NOMO-1 treated with DMSO at 0.1 percent for 48 hours (cell line): ENCODE results near the gene NEK6.

Experiments used
- DNase-seq: peaks from one replicate; lab custom pipeline; 2025; ENCODE audit not compliant: unreplicated experiment; lab: John Stamatoyannopoulos, UW

Gene NEK6

GRCh38 chr9:124351672-124352468 lies 94.1 kb downstream of the NEK6 start:
- no peak for DNase-seq

DNA sequence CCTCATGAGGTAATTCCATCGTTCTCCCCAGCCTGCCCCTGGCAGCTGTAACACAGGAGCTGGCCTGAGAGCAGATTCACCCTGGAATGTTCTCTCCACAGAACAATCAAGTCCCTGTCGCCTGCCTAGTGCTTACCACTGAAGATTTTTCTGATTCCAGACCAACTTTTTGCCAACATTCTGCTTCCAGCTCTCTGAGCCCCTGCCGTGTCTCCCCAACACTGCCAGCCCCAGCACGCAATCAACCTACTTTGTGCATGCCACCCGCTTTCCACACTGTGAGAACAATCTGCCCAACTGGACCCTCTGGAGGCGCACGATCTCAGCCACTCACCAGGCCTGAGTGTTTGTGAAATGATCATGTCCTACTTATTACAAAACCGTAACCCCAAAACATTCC lies 94.9 kb downstream of the NEK6 start:
- DNase-seq, result no peak

DNA sequence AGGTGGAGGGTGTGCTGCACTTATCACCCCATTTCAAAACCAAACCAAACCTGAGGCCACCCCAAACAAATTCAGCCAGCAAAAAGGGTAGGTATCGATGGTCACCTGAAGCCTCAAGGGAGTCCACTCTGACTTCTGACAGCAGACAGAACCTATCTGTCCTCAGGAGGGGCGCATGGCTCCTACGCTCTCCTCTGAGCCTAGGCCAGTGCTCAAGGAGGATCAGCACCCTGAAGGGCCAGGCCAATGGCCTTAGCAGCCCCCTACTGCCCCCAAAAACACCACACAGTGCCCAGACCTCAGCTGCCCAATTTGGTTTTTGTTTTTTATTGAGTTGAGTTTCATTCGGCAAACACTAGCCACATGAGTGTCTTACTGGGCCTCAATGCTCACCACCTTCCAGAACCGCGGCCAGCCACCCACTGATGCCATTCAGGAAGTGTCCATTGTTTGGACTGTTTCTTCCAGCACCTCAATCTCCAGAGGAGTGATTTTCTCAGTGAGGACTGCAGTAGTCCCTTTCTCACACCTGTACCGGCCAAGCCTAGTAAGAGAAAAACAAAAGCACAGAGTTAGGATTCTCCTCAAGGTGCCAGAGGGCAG lies 95.5 kb downstream of the NEK6 start:
- no peak for DNase-seq

DNA sequence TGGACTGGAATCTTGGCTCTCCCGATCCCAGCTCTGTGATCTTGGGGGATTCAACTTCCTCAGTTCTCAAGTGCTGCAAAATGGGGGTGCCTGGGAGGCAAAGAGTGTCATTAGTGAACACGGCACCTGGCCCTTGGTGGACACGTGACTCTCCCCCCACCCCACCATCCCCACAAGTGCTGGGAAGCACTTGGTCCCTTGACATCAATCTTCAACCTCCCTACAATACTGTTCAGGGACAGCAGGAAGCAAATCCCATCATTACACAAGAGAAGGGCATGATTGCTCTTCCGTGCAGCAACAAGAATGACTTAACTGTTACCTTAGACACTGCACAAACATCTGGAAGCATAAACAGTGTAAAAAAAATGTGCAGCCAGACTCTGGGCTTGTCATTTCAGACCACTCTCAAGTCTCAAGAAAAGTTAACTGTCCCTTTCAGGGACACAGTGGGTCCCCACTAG lies 96.1 kb downstream of the NEK6 start:
- no peak for DNase-seq

- no peak for DNase-seq
These were observed 96.7 kb downstream of the NEK6 start for GRCh38 chr9:124354346-124355038.

DNA sequence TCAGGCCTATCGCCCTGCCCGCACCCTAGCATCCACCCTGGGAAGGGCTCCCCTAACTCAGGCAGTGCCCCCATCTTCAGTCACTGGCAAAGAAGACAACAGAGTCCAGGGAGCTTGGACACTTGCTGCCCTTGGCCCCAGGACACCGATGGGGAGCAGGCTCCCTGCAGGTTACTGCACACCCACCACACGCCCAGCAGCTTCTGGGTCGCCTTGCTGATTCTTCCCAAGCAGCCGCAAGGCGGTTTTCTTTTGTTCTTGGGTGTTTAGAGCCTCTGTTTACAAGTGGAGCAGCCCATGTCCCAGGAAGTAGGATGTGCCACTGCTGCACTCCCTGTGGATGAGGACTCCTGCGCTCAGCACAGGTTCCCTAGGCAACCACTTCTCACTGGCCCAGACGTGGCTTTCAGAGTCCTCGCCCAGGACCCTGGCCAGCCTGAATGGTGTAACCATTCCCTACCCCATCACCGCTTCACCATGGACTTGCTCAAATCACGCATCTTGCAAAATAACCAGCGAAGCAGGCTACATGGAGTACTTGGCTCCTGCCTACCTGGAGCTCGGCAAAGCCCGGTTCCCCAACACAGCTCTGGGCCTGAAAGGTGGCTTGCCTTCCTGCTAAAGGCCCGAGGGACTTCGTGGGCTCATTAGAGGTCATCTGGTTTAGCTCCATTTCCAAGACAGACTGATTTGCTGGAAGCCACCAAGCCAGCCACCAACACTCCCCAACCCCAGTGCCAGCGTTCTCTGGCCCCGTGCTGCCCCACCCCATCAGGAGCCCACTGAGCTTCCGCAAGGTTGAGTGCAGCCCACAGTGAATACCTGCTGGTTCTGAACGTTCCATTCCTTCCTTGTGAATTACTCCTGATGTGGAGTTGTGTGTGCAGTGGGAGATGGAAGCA lies 97.5 kb downstream of the NEK6 start:
- no peak for DNase-seq

DNA sequence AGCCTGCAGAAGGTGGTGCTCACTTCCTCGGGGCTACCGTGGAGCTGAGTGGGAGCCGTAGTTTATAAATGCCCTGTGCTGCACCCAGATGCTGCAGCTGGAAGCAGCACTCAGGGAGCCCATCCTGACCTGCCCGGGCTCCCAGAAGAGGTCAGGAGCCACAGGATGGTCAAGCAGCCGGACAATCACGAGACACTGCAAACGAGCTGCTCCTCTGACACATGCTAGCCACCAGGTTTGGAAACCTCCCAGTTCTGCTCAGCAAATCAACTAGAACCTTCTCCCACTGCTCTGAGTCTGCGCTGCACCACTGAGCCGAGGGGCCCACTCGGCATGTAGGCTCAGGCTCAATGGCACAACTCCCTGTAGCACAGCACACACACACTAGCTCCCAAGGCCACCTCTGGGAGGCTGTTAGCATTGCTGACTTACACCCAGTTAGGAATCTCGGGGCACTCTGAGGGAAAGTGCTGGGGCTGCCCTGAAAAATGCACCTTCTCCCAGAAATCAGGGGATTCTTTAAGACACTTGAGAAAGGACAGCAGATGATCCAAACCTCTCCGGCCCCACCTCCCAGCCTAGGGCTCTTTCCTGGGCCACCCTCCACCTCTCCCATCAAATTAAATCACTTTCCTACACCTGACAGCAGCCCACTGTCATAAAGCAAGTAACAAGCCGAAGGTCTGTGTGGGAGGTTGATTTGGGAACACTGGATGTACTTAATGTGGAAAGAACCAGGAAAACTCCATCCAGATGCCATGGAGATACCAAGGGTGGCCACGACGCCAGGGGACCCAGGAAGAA lies 98.4 kb downstream of the NEK6 start:
- no peak for DNase-seq

DNA sequence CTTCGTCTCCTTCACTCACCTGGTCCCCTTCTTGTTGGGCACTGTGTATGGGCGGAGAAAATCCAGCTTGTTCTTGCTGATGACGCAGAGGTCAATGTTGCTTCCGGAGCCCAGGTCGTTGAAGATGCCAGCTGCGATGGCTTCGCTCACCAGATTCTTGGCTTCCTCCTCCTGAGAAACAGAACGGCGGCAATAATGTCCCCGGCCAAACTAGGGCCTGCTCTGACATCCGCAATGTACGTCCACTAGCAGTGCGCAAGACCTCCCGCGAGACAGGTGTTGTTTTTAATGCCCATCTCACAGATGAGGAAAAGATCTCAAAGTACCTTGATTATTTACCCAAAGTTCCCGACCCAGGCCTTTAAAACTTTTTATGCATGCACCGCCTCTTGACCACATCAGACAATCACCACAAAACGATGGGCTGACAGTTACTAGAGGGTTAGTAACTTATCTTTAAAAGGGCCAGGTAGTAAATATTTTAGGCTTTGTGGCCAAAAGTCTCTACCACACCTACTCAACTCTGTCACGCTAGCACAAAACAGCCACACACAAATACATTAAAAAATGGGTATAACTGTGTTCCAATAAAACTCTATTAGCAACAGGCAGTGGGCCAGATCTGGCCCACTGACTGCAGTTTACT lies 99.1 kb downstream of the NEK6 start:
- no peak for DNase-seq

GRCh38 chr9:124357721-124358361 lies 100.1 kb downstream of the NEK6 start:
- no peak for DNase-seq

- no peak for DNase-seq
These were observed 100.9 kb downstream of the NEK6 start for GRCh38 chr9:124358631-124359030.

GRCh38 chr9:124359426-124359825 lies 101.7 kb downstream of the NEK6 start:
- DNase-seq, result no peak

DNA sequence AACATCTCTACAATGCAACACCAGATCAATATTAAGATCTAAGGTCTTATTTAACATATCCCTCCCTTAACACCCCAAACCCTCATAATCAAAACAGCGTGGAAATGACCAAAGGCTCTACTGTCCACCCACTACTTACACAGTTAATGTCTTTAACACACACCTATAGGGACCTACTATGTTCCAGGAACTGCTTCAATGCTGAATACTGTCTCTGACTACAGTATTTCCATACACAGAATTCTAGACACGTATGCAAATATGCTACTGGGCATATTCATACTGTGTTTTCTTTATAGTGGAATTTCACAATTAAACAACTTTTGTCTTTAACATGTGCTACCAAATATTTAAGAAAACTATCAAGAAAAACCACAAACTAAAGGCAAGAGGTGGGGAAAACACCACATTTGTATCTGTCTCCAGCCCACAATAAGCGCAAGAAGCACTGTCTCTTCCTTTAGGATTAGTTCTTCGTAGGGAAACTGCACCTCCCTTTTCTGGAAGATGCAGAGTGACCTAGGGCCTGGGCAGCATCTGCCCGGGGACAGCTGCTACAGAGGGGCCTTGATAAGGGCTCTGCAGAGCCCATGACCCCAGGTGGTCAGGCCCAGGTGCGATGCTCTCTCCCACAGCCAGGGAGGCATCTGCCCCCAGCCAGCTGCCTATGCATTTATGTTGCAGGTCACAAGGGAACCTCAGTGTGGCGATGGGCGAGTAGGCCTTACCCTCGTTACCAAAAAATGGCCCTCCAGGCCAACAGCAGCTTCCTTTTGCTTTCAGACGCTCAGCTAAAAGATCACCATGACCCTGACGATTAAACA lies 102.3 kb downstream of the NEK6 start:
- DNase-seq, result no peak

GRCh38 chr9:124361128-124361527 lies 103.4 kb downstream of the NEK6 start:
- no peak for DNase-seq

DNA sequence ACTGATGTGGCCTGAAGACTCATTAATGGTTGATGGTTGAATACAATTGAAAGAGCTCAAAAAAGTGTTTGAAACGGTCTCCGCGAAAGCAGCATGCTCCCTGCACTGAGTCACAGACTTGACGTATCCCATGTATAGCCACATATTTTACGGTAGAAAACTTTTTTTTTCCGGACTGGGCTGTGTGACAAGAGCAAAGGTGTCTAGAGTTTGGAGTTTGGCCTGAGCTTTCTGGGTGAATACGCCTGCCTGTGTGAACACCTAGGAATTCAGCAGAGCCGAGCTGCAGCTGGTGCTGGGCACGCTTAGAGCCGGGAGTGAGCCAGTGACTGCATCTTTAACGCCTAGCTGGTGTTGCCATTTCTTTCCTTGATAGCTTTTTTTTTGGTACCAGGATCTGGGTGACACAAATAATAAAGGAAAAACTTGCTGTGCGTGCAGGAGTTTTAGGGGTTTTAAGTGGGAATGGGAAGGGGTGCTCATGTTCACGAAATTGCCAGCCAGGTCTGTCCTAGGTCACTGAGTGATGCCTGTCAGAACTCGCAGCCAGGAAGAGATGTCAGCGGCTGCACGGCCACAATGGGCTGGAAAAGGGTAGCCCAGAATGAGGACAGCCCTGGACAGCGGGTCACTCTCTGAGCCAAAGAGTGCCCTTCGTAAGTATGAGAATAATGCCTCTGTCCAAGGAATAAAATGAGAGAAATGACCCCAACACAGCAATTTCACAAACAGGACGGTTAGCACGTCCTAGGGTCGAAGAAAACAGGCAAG lies 105.8 kb downstream of the NEK6 start:
- no peak for DNase-seq

DNA sequence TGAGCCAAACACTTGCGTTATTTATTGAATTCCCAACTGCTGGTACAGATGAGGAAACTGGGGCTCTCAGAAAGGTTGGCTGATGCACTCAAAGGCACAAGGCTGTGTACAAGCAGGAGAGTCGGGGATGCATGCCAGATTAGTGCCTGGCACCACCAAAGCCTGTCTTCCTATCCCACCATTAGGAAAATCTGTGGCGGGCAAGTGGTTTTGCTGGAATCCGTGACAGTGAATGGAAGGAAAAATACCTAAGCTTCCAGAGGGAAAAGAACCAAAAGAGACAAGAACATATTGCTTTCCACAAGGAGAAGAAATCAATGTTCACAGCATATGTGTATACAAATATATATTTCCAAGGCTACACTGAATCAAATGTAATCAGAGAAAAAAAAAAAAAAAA lies 106.4 kb downstream of the NEK6 start:
- no peak for DNase-seq

- DNase-seq, result no peak
These were observed 107.3 kb downstream of the NEK6 start for GRCh38 chr9:124365036-124365435.

DNA sequence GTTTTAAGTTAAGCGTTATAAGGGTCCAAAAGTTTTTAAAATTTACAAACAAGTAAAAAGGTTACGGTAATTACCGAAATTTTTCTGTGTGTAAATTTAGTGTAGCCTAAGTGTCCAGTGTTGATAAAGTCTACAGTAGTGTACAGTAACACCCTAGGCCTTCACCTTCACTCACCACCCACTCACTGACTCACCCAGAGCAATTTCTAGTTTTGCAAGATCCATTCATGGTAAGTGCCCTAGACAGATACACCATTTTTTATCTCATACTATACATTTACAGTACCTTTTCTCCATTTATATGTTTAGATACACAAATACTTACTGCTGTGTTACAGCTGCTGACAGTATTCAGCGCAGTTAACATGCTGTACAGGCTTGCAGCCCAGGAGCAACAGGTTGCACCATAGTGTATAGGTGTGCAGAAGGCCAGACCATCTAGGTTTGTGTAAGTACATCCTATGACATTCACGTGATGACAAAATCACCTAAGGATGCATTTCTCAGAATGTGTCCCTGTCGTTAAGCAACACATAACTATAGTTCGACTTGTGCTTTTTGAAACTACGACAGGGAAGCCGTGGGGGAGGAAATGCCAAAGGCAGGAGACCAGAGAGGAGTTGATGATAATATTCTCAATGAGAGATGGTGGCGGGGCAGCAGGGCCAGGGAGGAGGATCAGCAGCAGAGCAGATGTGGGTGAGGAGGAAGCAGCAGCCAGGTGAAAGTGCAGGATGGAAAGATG lies 108.9 kb downstream of the NEK6 start:
- DNase-seq, result no peak
